ENCODE measurements around the gene GATAD2A.

GRCh38 chr19:19514215-19514657, 108.8 kb downstream of the GATAD2A start:
- TF ChIP-seq CTCF (IDR thresholded peaks at IDR 0.05) (no peak), POLR2A (IDR thresholded peaks at IDR 0.05) (no peak), POLR2AphosphoS5 (IDR thresholded peaks at IDR 0.05) (peak; percentile 54)

Measured in prostate gland (tissue), 2 donors.